GM12865 (cell line): ENCODE data around the gene PIAS1.

ENCODE experiments used
- DNase-seq: peaks from one replicate; pipeline ENCODE4 v3.0.0; 2010; ENCODE audit warnings: low read depth
- H3K4me3 ChIP-seq: 2 replicates; pipeline ENCODE4 v1.5.1; 2011; ENCODE audit warnings: mild to moderate bottlenecking, low read depth, low read length, control low read depth
- CTCF ChIP-seq: IDR thresholded peaks from 2 replicates; pipeline ENCODE4 v1.5.1; 2011; ENCODE audit warnings: low read length, control low read depth, low read depth, inconsistent platforms; ENCODE audit not compliant: insufficient read depth; ENCODE audit errors: missing control alignments

PIAS1 gene

DNA sequence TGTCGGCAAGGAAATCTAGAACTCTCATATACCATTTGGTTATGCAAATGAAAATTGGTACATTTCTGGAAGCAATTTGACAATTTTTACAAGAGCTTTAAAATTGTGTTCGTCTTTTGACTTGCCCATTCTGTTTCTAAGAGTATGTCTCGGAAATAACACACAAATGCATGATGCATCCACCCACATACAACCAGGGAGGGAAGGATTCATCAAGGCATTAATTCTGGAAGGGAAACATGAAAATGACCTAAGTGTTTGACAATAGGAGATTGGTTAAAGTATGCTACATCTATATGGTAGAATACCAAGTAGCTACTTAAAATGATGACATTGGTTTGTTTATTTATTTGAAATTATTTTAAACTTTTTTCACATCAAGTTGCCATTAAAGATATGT lies 58.6 kb downstream of the PIAS1 start:
- no peak for DNase-seq
- no peak overlapping the region for H3K4me3 ChIP-seq
- TF ChIP-seq CTCF = no peak

DNA sequence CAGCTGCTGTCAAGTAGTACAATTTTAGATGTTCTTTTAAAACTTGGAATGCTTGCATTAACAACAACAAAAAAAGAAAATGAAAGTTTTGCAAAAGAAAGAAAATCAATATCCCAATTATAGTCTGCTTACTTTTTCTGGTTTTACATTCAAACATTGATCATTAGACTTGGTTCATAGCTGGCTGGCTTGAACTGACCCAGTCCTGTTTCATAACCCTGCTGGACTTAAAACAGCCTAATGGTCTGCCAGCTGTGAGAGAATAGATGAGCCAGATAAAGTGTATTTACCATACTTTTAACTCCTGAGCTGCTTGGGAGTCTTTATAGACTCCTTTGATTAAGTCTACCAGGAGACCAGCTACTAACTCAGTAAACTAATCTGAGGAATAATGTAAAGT lies 59.2 kb downstream of the PIAS1 start:
- no peak for DNase-seq
- no peak for TF ChIP-seq CTCF
- no peak overlapping the region for H3K4me3 ChIP-seq

- H3K4me3 ChIP-seq = peak overlapping the region; percentile 45; the same call in 1 of the 2 replicates
Measured at GRCh38 chr15:68113751-68114150, 59.6 kb downstream of the PIAS1 start.

DNA sequence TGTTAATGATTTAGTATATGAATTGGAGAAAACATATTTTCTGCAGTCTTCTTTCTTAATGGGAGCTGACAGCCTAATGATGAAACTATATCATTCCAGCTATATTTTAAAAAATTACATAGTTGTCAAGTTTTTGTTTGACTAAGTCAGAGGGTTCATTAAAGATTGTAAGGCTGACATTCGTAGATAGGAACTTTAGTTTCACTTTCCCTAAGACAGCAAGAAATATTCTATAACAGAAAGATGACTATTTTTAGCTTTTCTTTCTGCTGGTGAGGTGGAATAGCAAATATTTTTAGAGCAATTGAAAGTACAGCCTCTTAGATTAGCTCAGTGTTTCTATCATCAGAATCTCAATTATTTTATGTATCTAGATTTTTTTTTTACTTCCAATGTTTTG lies 60.2 kb downstream of the PIAS1 start:
- peak overlapping the region; percentile 45 for H3K4me3 ChIP-seq
- DNase-seq = peak; percentile 23
- no peak for TF ChIP-seq CTCF

More at GRCh38 chr15:68113751-68114150, 59.6 kb downstream of the PIAS1 start:
- TF ChIP-seq CTCF = no peak
- DNase-seq = no peak

DNA sequence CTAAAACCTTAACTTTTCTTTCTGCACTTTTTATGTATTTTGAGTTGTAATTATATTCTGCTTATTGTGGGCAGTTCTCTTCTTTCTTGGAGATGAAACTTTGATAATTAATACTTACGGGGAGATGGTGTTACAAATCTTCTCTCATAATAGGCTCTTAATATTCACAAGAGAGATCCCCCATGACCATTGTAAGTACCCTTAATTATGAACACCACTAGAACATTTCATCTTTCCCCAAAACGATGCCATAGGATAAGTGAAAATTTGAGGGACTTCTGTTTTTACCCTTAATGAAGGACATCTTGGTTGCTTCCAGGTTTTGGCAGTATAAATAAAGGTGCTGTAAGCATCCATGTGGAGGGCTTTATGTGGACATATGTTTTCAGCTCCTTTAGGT lies 60.7 kb downstream of the PIAS1 start:
- no peak for DNase-seq
- no peak for TF ChIP-seq CTCF
- H3K4me3 ChIP-seq = peak overlapping the region; percentile 45; the same call in 1 of the 2 replicates

DNA sequence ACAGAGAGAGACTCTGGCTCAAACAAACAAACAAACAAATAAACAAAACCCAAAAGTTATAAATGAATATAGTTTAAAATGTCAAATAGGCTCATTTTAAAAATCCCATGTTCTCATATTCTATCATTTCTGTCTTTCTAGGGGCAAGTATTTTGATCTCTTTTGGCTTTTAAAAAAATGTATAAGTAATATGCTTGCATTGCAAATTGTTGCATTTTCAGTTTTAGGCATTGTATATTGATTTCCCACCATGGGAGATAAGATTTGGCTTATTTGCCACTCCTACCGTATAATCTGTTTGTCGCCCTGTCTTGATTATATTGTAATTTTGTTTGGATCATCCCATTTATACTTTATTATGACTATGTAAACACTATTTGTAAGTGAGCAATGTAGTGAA lies 70.6 kb downstream of the PIAS1 start:
- H3K4me3 ChIP-seq = no peak overlapping the region
- DNase-seq = no peak
- TF ChIP-seq CTCF = no peak

DNA sequence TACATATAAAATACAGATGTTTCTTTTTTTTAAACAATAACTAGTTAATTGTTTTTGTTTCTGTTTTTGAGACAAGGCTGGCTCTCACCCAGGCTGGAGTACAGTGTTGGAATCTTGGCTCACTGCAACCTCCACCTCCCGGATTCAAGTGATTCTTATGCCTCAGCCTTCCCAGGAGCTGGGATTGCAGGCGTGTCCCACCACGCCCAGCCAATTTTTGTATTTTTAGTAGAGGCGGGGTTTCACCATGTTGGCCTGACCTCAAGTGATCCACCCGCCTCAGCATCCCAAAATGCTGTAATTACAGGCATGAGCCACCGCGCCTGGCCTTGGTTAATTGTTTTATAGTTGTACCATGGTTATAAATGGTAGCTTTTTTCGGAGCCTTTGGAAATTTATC lies 72.3 kb downstream of the PIAS1 start:
- TF ChIP-seq CTCF = no peak
- no peak for DNase-seq
- no peak overlapping the region for H3K4me3 ChIP-seq
